ENCODE data around the gene AAGAB.

AAGAB gene

DNA sequence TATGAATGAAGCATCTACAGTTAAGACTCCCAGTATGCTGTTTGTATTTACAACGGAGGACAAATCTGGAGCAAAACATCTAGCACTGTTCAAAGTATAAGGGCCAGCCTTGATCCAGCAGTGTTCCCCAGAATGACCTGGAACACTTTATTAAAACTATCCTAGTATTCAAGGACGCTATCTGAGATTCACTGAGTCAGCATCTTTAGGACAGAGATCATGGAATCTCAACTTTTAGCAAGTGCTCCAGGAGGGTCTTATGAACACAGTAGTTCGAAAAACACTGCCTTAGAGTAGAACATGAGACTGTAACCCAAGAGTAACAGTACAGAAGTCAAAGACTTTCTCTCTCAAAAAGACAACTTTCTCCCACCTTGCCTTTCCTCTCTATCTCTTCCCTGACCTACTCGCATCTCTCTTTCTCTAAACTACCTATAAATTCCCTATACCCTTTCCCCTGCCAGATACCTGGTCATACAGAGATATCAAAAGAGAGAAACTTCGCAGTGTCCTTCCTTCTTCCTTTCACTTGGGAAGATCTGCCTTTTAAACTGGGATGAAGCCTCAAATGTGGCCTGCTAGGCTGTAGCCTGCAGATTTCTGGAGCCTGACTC is 43.8 kb downstream of the AAGAB start:
- TF ChIP-seq FOXP2 (optimal IDR thresholded peaks at IDR 0.05; ENCODE audit: borderline replicate concordance, extremely low read depth, extremely low read length, insufficient read depth) (no peak), POLR2AphosphoS5 (IDR thresholded peaks at IDR 0.05; ENCODE audit: low read depth, low read length) (no peak), TAF1 (IDR thresholded peaks at IDR 0.05; ENCODE audit: borderline replicate concordance, insufficient read depth, low read length) (no peak), SIN3A (IDR thresholded peaks at IDR 0.05; ENCODE audit: borderline replicate concordance, insufficient read depth, low read length) (no peak)
- TF ChIP-seq, protein P1, sequence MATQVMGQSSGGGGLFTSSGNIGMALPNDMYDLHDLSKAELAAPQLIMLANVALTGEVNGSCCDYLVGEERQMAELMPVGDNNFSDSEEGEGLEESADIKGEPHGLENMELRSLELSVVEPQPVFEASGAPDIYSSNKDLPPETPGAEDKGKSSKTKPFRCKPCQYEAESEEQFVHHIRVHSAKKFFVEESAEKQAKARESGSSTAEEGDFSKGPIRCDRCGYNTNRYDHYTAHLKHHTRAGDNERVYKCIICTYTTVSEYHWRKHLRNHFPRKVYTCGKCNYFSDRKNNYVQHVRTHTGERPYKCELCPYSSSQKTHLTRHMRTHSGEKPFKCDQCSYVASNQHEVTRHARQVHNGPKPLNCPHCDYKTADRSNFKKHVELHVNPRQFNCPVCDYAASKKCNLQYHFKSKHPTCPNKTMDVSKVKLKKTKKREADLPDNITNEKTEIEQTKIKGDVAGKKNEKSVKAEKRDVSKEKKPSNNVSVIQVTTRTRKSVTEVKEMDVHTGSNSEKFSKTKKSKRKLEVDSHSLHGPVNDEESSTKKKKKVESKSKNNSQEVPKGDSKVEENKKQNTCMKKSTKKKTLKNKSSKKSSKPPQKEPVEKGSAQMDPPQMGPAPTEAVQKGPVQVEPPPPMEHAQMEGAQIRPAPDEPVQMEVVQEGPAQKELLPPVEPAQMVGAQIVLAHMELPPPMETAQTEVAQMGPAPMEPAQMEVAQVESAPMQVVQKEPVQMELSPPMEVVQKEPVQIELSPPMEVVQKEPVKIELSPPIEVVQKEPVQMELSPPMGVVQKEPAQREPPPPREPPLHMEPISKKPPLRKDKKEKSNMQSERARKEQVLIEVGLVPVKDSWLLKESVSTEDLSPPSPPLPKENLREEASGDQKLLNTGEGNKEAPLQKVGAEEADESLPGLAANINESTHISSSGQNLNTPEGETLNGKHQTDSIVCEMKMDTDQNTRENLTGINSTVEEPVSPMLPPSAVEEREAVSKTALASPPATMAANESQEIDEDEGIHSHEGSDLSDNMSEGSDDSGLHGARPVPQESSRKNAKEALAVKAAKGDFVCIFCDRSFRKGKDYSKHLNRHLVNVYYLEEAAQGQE (IDR thresholded peaks at IDR 0.05; ENCODE audit: insufficient read depth in 1 of 2, low read depth in 2 of 2, low read length in 2 of 2): no peak

DNA sequence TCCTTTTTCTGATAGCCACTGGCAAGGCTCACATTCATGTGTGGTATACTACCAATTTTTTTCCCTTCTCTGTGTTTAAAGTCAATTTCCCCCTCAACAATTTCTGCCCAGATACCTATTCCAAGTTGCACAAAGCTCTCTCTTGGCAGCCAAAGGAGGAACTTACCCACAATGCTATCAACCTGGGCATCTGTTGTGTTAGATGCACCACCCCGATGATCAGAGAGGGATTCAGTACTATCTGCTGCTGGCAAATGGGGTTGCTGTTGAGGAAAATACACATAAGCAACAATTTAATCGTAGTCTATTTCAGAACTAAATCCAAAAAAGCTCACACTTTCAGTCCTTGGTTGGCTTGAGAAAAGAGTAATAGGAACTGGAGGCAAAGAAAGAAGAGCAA is 46.1 kb downstream of the AAGAB start:
- TF ChIP-seq TAF1 (IDR thresholded peaks at IDR 0.05; ENCODE audit: borderline replicate concordance, insufficient read depth, low read length) (no peak), POLR2AphosphoS5 (IDR thresholded peaks at IDR 0.05; ENCODE audit: low read depth, low read length) (no peak), SIN3A (IDR thresholded peaks at IDR 0.05; ENCODE audit: borderline replicate concordance, insufficient read depth, low read length) (no peak), FOXP2 (optimal IDR thresholded peaks at IDR 0.05; ENCODE audit: borderline replicate concordance, extremely low read depth, extremely low read length, insufficient read depth) (no peak)
- TF ChIP-seq, protein P1 (IDR thresholded peaks at IDR 0.05; ENCODE audit: insufficient read depth in 1 of 2, low read depth in 2 of 2, low read length in 2 of 2): no peak

DNA sequence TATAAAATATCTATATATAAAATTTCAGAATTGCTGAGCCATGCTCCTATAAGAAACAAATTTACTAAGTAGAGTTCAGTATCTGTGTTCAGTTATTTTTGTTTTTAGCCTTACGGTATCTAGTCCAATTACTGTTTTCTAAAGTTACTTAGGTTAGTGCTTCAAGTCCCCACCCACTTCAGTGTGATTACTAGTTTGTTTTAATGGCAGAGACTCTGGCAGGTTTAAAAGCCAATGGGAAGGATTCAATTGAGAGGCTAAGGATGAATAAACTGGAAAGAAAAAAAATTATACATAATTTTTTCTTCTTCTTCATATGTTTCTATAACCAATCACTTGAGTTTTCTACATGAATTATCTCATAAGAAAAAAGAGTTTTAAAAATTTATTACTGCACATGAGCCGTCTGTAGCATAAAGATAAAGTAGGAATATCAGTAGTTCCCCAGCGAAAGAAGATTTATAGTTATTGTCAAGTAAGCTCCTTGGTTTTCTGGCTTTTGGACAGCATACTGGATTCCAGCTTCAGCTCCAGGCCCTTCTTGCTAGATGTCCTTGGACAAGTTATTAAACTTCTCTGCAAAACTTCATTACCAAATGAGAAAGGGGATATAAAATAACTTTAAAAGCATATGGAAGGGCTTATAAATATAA is 46.8 kb downstream of the AAGAB start:
- TF ChIP-seq TAF1 (IDR thresholded peaks at IDR 0.05; ENCODE audit: borderline replicate concordance, insufficient read depth, low read length) (no peak), POLR2AphosphoS5 (IDR thresholded peaks at IDR 0.05; ENCODE audit: low read depth, low read length) (no peak), FOXP2 (optimal IDR thresholded peaks at IDR 0.05; ENCODE audit: borderline replicate concordance, extremely low read depth, extremely low read length, insufficient read depth) (no peak)
- TF ChIP-seq, protein P1 (IDR thresholded peaks at IDR 0.05; ENCODE audit: insufficient read depth in 1 of 2, low read depth in 2 of 2, low read length in 2 of 2): no peak

DNA sequence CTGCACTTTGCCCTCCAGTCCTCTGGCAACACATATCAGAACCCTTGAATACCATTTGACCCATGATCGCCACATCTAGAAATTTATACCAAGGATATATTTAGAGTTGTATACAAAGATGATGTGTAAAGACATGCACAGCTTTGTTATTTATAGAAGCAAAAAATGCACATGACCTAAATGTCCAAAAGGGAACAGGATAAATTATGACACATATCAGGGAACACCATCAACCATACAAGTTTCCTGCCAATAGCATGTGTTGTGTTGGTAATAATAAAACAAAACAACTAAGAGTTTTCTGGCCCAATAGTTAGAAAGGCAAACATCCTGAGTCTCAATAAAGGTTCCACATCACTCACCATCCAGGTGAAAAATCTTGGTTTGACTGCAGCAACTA is 51.5 kb downstream of the AAGAB start:
- TF ChIP-seq, protein P1 (IDR thresholded peaks at IDR 0.05; ENCODE audit: insufficient read depth in 1 of 2, low read depth in 2 of 2, low read length in 2 of 2): no peak
- TF ChIP-seq SIN3A (IDR thresholded peaks at IDR 0.05; ENCODE audit: borderline replicate concordance, insufficient read depth, low read length): no peak
- TF ChIP-seq FOXP2 (optimal IDR thresholded peaks at IDR 0.05; ENCODE audit: borderline replicate concordance, extremely low read depth, extremely low read length, insufficient read depth): no peak
- TF ChIP-seq POLR2AphosphoS5 (IDR thresholded peaks at IDR 0.05; ENCODE audit: low read depth, low read length): no peak
- no peak for TF ChIP-seq TAF1 (IDR thresholded peaks at IDR 0.05; ENCODE audit: borderline replicate concordance, insufficient read depth, low read length)
